Osteocyte (in vitro differentiated cells): ENCODE results near the gene HINT3. TPM values are rescaled to one million over a fixed set of nuclear protein-coding genes. Genes with fewer than 3 reads are reported as not detected.

Experiments
- DNase-seq: peaks from one replicate; pipeline ENCODE4 v3.0.0; 2021; ENCODE audit warnings: mixed read lengths; ENCODE audit not compliant: unreplicated experiment; ENCODE audit errors: extremely low spot score
- H3K27ac Mint-ChIP-seq: one replicate; pipeline ENCODE4 v1.8.0; 2021; ENCODE audit warnings: mild to moderate bottlenecking, mixed read lengths; ENCODE audit not compliant: unreplicated experiment
- H3K27me3 Mint-ChIP-seq: one replicate; pipeline ENCODE4 v1.8.0; 2021; ENCODE audit warnings: mixed read lengths; ENCODE audit not compliant: unreplicated experiment
- H3K36me3 Mint-ChIP-seq: one replicate; pipeline ENCODE4 v1.8.0; 2021; ENCODE audit warnings: mixed read lengths; ENCODE audit not compliant: unreplicated experiment
- H3K4me1 Mint-ChIP-seq: one replicate; pipeline ENCODE4 v1.8.0; 2021; ENCODE audit warnings: mixed read lengths; ENCODE audit not compliant: unreplicated experiment
- H3K4me3 Mint-ChIP-seq: one replicate; pipeline ENCODE4 v1.8.0; 2021; ENCODE audit warnings: mild to moderate bottlenecking, moderate library complexity, mixed read lengths; ENCODE audit not compliant: unreplicated experiment
- H3K9me3 Mint-ChIP-seq: one replicate; pipeline ENCODE4 v1.8.0; 2021; ENCODE audit warnings: mixed read lengths; ENCODE audit not compliant: unreplicated experiment
- total RNA-seq: library from RNA; stranded (reverse); gene quantifications from 2 replicates; pipeline ENCODE4 v1.2.1, GENCODE V29; 2021
- TF ChIP-seq, protein P1 (sequence below): fragments of 200-600 bp; sonication (generic); IDR thresholded peaks from 2 replicates; pipeline ENCODE4 v1.5.0; 2021; ENCODE audit warnings: antibody characterized with exemption, mild to moderate bottlenecking, moderate library complexity

Gene HINT3
- total RNA-seq, 1 donor from 2014 or later, result 15.0 TPM

DNA sequence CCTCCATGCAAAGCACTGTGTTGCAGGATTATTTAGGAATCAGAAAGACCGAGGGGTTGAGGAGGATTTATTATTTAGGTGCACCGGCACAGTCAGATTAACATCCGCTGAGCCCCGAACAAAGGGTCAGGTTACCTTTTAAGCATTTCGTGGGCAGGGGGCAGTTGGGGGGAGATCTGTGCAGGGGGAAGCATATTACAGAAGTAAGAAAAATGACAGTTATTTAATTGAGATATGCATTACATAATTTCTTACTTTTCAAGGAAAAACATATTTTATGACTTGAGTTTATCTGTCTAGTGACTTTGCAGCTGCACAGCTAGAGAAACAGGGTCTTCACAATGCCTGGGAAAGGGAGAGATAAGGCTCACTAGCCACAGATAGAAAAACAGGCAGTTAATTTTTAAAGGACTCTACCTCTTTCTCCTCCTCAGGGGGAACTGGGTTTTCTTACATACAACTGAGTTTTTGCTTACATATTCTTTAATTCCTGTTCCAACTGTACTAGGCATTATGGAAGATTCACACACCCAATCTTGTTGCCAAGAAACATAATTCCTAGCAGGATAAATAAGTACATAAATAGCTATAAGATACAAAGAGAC is 1.7 kb upstream of the HINT3 start:
- Mint-ChIP-seq H3K9me3 (no peaks in the 10 kb centered on the region), H3K4me3 (peak overlapping the region; percentile 3), H3K36me3 (no peaks in the 10 kb centered on the region), H3K27ac (no peak overlapping the region), H3K4me1 (peaks cover 5% of the 10 kb centered on the region), H3K27me3 (no peaks in the 10 kb centered on the region)
- TF ChIP-seq, protein P1, sequence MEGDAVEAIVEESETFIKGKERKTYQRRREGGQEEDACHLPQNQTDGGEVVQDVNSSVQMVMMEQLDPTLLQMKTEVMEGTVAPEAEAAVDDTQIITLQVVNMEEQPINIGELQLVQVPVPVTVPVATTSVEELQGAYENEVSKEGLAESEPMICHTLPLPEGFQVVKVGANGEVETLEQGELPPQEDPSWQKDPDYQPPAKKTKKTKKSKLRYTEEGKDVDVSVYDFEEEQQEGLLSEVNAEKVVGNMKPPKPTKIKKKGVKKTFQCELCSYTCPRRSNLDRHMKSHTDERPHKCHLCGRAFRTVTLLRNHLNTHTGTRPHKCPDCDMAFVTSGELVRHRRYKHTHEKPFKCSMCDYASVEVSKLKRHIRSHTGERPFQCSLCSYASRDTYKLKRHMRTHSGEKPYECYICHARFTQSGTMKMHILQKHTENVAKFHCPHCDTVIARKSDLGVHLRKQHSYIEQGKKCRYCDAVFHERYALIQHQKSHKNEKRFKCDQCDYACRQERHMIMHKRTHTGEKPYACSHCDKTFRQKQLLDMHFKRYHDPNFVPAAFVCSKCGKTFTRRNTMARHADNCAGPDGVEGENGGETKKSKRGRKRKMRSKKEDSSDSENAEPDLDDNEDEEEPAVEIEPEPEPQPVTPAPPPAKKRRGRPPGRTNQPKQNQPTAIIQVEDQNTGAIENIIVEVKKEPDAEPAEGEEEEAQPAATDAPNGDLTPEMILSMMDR, result no peak
- no peak for DNase-seq

DNA sequence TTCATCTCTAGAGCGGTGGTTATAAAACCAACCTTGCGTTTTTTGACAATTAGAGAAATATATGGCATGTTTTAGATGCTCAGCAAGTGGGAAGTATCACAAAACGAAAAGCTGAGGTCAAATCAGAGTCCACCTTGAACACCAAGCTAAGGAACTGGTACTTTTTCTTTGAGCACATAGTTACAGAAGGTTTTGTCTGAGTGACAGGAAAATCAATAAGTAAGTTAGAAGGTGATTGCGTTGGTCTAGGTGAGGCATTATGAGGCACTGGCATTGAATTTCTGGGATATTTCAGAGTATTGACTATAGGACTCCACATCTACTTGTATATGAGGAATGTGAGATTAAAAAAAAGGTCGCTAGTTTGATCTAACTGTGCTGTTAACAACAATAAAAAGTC is 597 bp upstream of the HINT3 start:
- Mint-ChIP-seq H3K9me3 (no peaks in the 10 kb centered on the region), H3K4me1 (peaks cover 3% of the 10 kb centered on the region), H3K36me3 (no peaks in the 10 kb centered on the region), H3K27me3 (no peaks in the 10 kb centered on the region), H3K4me3 (no peak overlapping the region), H3K27ac (no peak overlapping the region)
- TF ChIP-seq, protein P1, result no peak
- no peak for DNase-seq

DNA sequence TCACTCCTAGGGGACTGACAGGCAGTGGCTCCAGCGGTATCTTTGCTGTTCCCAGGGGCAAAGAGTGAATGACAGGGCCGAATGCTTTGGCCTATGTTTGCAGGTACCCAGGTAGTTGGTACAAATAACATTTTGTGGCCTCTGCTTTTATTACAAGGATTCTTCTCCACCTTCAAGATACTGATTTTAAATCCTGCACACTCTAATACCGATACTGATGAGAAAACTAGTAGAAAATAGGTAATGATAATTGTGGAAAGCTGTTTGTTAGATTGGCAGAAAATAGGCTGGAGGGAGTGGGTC is 772 bp downstream of the HINT3 start:
- TF ChIP-seq, protein P1, result no peak
- H3K4me1 Mint-ChIP-seq, result peaks cover 3% of the 10 kb centered on the region
- H3K27ac Mint-ChIP-seq, result no peak overlapping the region
- no peaks in the 10 kb centered on the region for H3K36me3 Mint-ChIP-seq
- no peak overlapping the region for H3K4me3 Mint-ChIP-seq
- DNase-seq, result no peak
- H3K9me3 Mint-ChIP-seq, result no peaks in the 10 kb centered on the region
- H3K27me3 Mint-ChIP-seq, result no peaks in the 10 kb centered on the region

DNA sequence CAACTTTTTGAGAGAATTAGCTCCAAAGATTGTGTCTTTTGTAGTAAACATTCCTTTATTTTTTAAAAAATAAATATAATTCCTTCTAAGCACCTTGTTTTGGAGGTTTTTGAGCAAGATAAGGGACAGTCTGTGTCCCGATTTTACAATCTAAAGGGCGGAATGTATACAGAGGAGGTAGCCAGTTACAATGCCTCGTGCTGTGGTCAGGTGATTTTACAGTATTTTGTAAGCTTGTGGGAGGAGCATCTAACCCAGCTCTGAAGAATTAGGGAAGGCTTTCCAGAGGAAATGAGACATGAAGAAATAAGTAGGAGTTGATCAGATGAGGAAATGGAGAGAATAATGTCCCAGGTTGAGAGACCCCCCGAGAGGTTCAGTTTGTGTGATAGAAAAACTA is 1.3 kb downstream of the HINT3 start:
- H3K9me3 Mint-ChIP-seq, result no peaks in the 10 kb centered on the region
- no peak for DNase-seq

DNA sequence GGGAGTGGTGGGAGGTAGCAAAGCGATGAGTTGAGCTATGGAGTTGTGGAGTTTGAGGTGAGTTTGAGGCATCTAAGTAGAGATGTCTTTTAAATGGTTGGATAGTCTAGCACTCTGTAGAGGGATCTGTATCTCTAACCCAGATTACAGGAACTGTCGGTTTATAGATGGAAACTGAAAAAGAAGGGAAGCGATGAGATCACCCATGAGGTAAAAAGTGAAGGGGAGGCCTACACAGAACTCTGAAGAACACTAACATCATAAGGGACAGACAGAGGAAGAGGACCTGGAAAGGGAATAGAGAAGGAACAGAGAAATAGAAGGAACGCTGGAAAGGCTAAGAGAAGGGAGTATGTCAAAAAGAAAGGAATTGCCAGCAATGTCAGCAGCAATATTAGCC is 2.5 kb downstream of the HINT3 start:
- Mint-ChIP-seq H3K4me3 (no peak overlapping the region), H3K36me3 (no peaks in the 10 kb centered on the region), H3K27ac (no peak overlapping the region), H3K27me3 (no peaks in the 10 kb centered on the region), H3K9me3 (no peaks in the 10 kb centered on the region), H3K4me1 (peaks cover 6% of the 10 kb centered on the region)
- TF ChIP-seq, protein P1, result no peak
- no peak for DNase-seq

More for the DNA sequence above, 1.3 kb downstream of the HINT3 start:
- H3K4me1 Mint-ChIP-seq, result peaks cover 4% of the 10 kb centered on the region
- TF ChIP-seq, protein P1, result no peak
- no peak overlapping the region for H3K4me3 Mint-ChIP-seq
- H3K36me3 Mint-ChIP-seq, result no peaks in the 10 kb centered on the region
- H3K27me3 Mint-ChIP-seq, result no peaks in the 10 kb centered on the region
- no peak overlapping the region for H3K27ac Mint-ChIP-seq
